GM10266 (cell line): ENCODE data around the gene SSU72.

Experiments
- DNase-seq: peaks from one replicate; pipeline ENCODE4 v3.0.0; 2012; ENCODE audit errors: extremely low spot score
- CTCF ChIP-seq: IDR thresholded peaks from 2 replicates; pipeline ENCODE4 v1.5.1; 2012; ENCODE audit warnings: mild to moderate bottlenecking, low read depth; ENCODE audit not compliant: control insufficient read depth, insufficient read depth; ENCODE audit errors: missing control alignments

The SSU72 gene

GRCh38 chr1:1550087-1550486, 24.6 kb downstream of the SSU72 start:
- no peak for TF ChIP-seq CTCF
- DNase-seq, result no peak

GRCh38 chr1:1548591-1548990, 26.1 kb downstream of the SSU72 start:
- no peak for DNase-seq
- TF ChIP-seq CTCF, result no peak

- TF ChIP-seq CTCF, result no peak
- no peak for DNase-seq
Measured at GRCh38 chr1:1547476-1547875, 27.2 kb downstream of the SSU72 start.

- TF ChIP-seq CTCF, result no peak
- DNase-seq, result no peak
Measured at GRCh38 chr1:1547011-1547410, 27.7 kb downstream of the SSU72 start.

- no peak for TF ChIP-seq CTCF
- no peak for DNase-seq
Measured at GRCh38 chr1:1545946-1546737, 28.5 kb downstream of the SSU72 start.

- TF ChIP-seq CTCF, result no peak
- DNase-seq, result no peak
Measured at GRCh38 chr1:1544544-1544943, 30.1 kb downstream of the SSU72 start.

GRCh38 chr1:1543706-1544099, 31.0 kb downstream of the SSU72 start:
- DNase-seq, result no peak
- no peak for TF ChIP-seq CTCF
